Placental epithelial cell (primary cell): ENCODE measurements around the gene SLC12A7. TPM values are rescaled to one million over a fixed set of nuclear protein-coding genes. Genes with fewer than 3 reads are reported as not detected.

ENCODE experiments used
- small RNA-seq: library from RNA; depleted of rRNA; stranded (forward); fragments of <200 nt; gene quantifications from one replicate; pipeline ENCODE3, GENCODE V24; 2012
- total RNA-seq: library from RNA; depleted of rRNA; stranded (reverse); fragments of >200 nt; gene quantifications from 2 replicates; pipeline ENCODE4 v1.2.3, GENCODE V29; 2012

Gene SLC12A7
- total RNA-seq = 1.4 and 4.3 TPM in 2 replicates

GRCh38 chr5:1111727-1112289 lies at the start of gene SLC12A7:
Gene SLC12A7 (minus strand): TSS chr5:1112063. CDS start chr5:1111991, 72 bp downstream.

GRCh38 chr5:1008451-1009358 lies 103.2 kb downstream of the SLC12A7 start, which contains the start of gene NKD2:
Gene NKD2 (plus strand): TSS chr5:1008802. CDS start chr5:1009058, 256 bp downstream.

Small RNA genes within 50 kb of the gene (small RNA-seq; reads per million reads assigned to genes)
- not detected for gene MIR4635

Other genes with a start within 250 kb of the SLC12A7 start
- gene BRD9, start 219.3 kb downstream of the SLC12A7 start, total RNA-seq = 25.3 and 32.6 TPM in 2 replicates
- 3.1 and 9.2 TPM in 2 replicates for gene TRIP13, start 219.2 kb downstream of the SLC12A7 start, total RNA-seq
- not detected in 2 replicates for gene NKD2, start 103.3 kb downstream of the SLC12A7 start, total RNA-seq
- not detected in 2 replicates for gene SLC6A19, start 89.5 kb upstream of the SLC12A7 start, total RNA-seq
- gene SLC6A18, start 113.3 kb upstream of the SLC12A7 start, total RNA-seq = not detected in 2 replicates
- not detected in 2 replicates for gene TERT, start 183.0 kb upstream of the SLC12A7 start, total RNA-seq
- 144 and 197 TPM in 2 replicates for gene CLPTM1L, start 233.0 kb upstream of the SLC12A7 start, total RNA-seq